Hypothalamus (tissue), 51 donors: ENCODE results near the gene DSCAML1.
A peak's percentile ranks its signal among the peaks of the same experiment; 100 is the strongest.

Source experiments
- DNase-seq, 51 donors: peaks; one replicate each; lab custom pipeline; 2025; lab: John Stamatoyannopoulos, UW

Gene DSCAML1

DNA sequence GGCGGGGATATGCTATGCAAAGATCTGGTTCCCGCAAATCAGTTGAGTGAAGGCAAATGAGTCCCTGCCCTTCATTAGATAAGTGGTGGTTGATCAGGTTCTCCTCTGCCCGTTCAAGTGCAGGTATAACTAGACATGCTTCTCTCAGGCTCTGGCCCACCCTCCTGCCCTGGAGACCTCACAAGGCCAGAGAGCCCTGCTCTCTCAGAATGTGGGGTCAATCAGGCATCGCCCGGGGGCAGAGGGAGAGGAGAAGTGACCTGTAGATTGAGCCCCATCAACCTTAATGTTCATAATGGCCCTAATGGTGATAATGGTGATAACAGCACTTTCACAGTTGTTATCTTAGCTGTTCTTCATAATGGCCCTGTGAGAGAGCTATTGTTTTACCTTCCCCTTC, 224.3 kb downstream of the DSCAML1 start:
- no peak for DNase-seq

DNA sequence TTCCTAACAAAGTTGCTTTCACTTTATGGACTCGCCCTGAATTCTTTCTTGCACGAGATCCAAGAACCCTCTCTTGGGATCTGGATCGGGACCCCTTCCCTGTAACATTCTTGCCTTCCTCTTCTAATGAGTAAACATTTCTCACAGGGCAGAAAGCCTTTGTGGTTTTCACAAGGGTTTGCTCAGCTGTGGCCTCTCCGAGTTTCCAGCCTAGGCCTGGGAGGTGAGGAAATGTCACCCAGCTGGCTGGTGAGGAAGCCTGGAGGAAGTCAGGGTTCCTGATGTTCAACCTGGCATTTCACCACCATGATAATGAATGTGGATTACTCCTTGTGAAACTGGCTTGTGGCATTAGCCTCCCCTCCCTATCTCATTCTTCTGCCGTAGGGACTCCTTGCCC, 224.9 kb downstream of the DSCAML1 start:
- DNase-seq, result no peak

DNA sequence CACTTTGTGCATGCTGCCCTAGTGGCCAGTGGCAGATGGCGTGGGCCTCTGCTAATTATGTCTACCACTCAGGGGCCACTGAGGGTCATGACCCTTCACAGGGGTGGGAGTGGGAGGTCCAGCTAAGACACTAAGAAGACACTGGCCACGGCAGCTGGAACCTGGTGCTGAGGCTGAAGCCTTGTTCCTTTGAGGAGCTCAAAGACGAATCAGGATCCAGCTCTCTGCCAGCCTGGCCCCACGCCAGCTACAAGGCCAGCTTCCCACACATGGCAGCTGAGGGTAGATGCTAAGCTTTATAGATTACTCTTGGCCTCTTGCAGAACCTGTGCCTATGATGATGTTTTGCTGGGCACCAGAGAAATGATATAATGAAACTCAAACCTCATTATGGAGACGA, 226.3 kb downstream of the DSCAML1 start:
- peak in 14 of 51 donors; percentile 6 to 55 (median 34) for DNase-seq

DNA sequence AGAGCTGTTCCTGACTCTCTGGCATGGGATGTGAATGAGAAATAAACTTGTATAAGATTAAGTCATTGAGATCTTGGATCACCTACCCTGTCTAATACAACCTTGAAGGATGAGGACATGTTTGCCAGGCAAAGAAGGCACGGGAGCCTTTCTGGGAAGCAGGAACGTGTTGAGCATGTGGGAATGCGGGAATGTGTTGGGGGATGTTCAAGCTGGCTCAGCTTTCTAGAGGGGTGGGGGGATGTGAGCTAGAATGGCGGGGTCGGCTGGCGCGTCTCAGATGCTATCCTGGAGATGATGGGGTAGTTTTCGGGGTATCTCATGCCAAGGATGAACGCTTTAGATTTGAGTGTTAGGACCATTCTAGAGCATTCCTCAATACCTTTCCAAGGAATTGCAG, 227.1 kb downstream of the DSCAML1 start:
- no peak for DNase-seq

DNA sequence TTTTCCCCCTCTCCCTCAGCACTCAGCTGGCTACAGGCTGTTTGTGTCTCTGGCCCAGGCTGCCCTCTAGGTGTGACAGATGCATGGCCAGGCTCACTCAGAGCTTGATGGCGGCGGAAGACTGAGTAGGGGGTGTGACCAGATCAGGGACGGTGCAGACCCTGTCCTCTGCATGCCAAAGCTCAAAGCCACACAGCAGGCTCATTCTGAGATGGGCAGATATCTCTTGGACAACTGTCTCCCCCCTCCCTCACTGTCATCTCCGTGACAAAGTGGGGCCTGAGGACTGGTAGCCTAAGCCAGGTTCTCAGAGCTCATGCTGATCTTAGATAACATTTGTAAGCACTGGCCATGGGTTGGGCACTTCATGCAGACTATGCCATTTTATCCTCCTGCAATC, 231.3 kb downstream of the DSCAML1 start:
- DNase-seq, result no peak

DNA sequence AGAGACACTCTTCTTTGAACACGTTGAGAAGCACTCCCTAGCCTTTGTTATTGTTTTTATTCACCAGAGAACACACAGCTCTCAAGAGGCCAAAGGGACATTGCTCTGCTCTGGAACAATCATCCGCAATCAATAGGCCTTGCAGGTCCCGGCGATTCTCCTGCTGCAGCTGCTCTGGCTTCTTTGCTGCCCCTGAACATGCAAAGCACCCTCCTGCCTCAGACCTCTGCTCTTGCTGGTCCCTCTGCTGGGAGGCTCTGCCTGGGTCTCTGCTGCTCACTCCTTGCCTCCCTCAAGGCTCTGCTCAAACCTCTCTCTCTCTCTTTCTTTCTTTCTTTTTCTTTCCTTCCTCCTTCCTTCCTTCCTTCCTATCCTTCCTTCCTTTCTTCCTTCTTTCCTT, 232.7 kb downstream of the DSCAML1 start:
- no peak for DNase-seq

DNA sequence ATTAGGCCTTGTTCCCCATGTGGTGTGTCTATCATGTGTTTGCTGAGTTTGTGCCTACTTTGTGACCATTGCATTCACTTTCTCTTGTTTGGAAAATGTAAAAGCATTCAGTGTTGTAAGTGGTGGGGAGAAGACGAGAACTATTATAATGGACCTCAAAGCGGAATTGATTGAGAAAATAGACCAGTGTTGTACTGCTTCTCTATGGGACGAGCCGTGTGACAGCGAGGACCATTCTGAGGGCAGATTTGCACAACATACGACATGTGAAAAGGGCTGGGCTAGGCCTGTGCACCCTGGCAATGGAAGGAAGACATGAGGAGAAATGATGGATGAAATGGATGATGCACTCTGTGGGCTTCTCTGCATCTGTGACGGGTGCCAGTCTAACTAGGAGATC, 233.5 kb downstream of the DSCAML1 start:
- DNase-seq, result peak in 1 of 51 donors; percentile 13

DNA sequence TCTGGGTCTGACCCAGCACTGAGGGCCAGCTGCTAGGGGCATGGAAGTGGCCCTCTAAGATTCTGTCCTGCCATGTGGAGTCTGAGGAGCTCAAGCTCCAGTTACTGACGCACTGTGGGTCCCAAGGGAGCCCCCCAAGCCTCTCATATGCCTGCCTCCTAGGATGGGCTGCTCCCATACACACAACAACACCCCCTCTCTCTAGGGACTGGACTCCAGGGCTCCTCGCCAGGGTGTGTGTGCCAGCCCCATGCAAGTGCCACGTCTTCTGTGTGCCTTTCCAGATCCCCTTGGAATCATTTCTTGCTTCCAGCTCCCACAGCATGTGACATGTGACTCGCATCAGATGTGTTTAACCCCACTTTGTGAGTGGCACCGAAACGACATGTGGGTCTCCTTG, 234.9 kb downstream of the DSCAML1 start:
- no peak for DNase-seq

DNA sequence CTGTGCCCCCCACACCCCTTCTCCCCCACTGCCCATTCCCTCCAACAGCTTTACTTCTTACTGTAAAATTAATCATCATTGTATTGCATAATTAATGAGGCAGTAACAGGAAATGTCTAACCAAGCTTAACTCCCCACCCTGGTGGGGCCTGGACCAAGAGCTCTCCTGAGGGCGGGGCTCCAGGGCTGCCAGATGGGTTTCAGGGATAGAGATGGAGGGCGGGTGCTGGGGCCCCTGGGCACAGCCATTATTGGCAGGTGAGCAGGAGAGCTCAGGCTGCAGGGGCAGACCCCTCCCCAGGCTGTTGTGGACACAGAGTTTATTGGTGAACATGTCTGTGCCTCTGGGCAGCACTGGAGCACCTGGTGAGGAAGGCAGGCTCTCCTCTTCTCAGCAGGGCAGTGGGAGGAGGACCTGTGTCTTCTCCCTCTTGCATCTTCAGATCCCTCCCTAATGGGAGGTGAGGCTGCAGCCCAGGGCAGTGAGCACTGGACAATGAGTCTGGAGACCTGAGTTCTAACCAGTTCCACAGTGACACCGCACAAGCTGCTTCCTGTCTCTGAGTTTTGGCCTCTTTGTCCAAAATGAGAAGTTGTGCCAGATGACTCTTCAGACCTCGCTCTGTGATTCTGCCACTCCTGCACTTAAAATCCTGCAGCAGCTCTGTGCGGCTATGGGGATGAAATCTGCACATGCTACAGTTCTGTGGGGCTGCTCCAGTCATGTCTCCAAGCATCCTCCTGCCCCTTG, 236.1 kb downstream of the DSCAML1 start:
- no peak for DNase-seq

DNA sequence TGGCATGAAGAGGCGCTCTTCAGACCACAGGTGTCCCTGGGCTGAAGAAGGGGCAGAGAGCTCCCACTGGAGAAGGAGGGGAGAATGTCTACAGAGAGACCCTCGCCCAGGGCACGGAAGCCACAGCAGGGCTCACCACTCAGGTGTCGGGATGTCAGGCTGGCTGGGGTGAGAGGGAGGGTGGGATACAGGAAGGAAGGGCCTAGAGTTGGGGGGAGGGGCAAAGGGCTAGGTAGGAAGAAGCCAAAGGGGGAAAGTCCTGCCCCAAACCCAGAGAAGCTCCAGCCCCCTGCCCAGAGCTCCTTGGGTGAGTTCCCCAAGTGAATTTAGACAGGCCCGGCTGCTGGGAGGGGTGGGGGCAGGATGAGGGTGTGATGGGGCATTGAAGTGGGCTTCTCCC, 237.3 kb downstream of the DSCAML1 start:
- no peak for DNase-seq

DNA sequence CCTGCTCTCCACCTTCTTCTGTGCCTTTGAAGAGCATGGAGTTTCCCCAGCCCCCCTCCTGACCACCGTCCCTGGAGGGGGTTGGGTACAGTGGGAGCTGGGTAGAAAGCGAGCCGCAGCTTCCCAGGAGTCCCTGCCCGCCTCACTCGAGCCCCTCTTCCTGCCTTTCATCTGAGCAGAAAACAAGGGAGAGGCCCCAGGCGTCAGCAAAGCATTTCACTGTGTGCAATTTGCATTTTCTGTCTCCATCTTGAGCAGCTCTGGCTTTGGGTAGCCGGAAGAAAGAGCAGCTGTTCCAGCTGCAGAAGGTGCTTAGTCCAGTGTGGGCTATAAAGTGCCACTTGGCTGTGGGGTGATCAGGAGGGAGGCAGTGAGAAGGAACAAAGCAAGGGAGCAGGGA, 239.7 kb downstream of the DSCAML1 start:
- no peak for DNase-seq

DNA sequence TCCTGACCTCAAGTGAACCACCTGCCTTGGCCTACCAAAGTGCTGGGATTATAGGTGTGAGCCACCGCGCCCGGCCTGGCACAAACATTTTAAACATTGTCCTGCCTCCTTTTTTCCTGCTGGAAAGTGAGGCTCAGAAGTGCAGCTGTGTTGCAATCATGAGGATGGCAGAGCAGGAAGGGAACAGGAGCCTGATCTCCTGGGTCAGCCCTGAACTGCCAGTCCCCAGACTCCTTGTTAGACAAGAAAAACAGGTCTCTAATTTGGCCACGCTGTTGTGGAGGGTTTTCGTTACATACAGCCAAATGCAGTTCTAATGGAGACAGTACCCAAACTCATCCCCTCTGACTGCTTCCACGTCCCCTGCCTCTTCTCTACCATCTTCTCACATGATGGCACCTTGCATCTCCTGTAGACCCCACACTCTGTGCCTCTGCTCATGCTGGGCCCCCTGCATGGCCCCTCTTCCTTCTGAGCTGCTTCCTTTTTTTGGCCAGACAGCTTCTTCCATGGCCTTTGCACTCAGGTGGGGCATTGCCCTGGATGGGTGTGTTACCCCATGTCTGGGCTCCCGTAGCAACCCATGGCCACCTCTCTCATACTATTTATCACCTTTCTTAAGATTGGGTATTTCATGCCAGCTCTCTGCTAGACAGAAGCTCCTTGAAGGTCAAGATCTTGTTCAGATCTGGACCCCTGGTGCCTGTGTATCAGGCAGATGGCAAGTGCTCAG, 242.2 kb downstream of the DSCAML1 start:
- DNase-seq, result no peak

DNA sequence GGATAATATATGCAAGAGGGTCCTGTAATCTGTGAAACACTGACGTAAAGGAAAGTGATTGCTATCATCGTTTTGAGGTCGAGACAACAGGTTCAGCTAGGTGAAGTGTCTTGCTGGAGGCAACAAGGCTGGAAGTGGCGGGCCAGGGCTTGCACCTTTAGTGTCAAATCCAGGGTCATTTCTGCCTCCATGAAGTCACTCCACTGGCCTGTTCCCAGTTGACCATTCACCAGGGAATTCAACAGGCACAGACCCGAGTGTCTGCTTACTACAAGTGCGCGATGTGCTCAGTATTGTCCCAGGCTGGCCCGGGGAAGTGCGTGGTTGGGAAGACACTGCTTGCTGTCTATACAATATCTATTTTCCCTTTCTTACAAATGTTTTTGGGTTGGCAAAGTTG, 244.4 kb downstream of the DSCAML1 start:
- no peak for DNase-seq

DNA sequence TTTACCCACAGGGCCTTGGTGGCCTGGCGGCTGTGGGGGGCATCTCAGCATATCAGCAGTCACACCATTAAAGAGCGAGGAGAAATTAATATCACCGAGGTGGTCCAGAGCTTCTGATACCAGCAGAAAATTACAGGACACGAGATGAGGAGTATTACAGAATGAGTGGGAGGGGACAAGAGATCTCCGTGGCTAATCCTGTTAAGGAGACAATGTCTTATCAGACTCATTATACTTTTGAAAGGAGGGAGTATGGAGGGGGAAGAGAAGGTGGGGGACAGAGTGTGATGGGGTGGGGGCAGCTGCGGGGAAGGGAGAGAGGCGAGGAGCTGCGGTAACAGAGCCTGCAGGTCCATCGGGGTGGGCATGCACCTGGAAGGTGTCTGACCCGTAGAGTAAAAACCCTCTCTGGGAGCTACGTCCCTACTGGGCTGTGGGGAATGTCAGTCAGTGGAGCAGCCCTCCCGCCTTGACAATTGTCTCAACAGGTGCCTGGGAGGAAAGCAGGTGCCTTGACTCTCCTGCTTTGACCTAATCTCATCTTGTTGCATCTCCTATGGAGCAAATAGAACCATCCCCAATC, 245.2 kb downstream of the DSCAML1 start:
- DNase-seq, result no peak

DNA sequence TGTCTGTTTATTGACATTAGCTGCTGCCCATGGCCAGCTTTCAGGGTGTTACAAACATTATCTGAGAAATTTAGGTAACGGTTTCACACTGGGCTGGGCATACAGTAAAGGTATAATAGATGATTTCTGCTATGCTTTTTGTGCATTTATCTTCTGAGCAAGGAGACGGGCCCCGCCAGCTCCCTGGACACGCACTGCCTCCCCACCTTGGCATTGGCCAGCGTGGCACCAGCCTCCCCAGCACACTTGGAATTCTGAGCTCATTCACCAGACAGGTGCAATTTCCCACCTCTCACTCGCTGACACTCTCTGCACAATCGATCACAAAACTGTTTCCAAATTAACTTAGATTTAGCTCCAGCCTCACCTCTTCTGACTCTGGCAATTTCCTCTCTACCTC, 246.6 kb downstream of the DSCAML1 start:
- DNase-seq, result no peak

DNA sequence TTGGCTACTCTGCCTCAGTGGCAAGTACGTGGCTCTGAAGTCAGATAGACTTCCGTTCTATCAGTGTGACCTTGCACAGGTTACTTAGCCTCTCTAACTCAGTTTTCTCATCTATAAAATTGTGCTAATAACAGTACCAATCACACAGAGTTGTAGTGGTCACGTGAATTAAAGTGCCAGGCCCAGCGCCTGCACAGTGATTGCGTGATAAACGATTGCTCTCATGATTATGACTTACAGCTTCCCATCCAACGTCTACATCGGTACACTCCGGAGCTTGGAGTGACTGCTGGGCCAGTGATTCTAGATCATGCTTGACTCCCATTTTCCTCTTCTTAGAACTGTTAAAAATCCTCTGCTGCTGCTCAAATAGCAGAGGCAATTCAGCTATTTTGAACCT, 247.6 kb downstream of the DSCAML1 start:
- DNase-seq, result no peak

DNA sequence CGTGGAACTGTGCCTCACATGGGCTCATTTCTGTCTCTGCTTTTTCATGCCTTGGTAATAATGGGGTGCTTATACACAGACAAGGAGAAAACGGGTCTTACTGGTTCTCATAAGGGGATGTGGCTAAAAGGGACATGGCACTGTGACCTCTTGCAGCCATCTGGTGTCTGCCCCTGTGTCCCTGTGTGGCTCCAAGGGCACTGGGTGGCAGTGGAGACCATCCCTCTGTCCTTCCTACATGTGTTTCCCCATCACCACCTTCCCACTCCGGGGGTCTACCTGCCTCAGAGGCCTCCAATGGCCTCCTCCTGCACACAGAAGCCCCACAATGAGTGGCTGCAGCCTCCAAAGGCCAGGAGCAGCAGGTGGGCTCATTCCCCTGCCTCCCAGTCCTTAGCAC, 248.1 kb downstream of the DSCAML1 start:
- no peak for DNase-seq

DNA sequence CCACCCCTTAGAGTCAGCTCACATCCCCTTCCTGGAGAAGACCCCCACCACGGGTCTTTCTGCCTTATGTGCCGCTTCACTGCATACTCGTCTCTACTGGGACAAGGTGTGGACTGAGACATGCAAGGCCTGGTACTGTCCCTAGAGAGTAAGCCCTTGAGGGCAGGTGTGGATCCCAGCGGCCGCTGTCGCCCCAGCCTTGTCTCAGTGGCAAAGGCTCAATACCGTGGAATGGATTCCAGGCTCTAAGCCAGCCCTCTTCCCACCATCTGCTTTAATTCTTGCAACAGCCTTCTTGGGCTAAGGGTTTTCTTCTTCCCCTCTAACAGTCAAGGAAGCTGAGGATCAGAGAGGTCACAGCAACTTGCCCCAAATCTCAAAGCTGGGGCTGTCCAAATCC, 249.1 kb downstream of the DSCAML1 start:
- DNase-seq, result no peak

DNA sequence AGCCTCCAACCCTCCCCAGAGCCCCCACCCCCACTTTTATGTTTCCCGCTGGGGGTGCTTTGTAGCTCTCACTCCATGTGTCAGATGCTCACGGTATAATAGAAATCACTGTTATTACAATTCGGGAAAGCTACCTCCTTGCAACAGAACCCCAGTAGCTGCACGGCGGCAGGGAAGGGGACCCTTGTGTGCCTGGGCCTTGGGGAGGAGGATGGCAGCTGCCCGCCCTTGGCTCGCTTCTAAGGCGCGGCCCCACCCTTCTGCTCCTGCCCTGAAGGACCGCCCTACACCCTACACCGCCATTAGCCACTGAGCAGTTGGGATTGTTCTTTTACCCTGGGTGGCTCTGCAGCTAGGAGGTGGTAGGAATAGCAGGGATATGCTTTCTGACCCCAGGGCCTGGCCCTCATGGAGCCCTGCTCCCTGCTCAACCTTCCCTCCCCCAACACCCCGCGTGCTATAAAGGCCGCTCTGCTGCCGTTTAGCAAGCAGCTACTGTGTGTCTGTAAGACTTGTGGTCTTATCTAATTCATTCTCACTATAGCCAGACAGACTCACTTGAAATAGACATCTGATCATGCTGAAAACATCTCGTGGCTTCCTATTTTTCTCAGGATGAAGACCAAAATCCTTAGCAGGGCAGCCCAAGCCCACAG, 249.7 kb downstream of the DSCAML1 start:
- peak in 1 of 51 donors; percentile 65 for DNase-seq

DNA sequence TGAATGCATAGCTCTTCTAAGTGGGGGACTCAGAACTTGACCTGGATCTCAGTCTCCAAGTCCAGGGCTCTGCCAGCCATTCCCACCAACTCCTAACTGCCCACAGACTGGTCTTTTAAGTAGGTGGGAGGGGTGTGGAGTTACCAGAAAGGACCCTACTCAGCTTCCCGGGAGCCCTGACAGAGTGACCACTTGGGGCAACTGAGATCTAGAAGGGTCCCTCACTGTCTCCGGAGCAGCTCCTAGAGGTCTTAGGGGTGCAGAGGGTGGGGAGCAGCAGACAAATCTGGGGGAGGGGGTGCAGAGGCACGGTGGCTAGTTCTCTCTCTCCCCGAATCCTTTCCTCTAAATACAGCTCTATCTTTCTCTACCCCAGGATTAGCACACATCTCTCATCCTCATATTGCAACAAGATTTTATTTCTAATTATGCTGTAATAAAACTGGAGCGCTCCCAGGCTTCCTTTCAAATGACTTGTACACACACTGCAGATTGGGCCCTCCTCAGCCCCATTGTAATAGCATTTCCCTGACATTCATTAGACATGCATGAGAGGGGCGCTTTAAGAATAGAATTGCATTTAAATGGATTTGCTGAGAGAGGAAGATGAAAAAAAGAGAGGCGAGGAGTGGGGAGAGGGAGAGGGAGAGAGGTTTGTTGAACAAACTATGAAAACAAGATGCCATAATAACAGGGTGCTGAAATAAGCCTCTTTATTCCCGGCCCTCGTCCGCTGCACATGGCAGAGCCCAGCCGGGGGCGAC, 250.4 kb downstream of the DSCAML1 start:
- DNase-seq, result peak in 1 of 51 donors; percentile 56

DNA sequence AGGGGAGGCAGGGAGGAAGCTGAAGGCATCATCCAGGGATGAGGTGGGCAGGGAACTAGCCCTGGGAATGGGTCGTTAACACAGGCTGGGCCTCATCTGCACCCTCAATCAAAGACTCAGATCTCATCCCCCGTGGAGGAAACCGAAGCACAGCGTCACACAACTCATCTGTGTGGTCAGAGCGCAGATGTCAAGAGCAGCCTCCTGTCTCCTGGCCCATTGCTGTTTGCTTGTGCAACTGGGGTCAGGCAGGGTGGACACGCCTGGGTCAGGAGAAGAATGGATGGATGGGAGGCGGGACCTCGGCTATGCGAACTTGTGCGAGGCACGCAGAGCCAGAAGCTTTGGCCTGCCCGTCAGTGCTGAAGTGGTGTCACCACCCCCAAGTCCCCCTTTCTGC, 251.3 kb downstream of the DSCAML1 start:
- DNase-seq, result no peak
